CD4-positive, alpha-beta T cell treated with Interleukin-4 for 4 hours (primary cell): ENCODE measurements around the gene TP53TG3D.
"Not testable (repeated sequence)": the region's sequence is repeated elsewhere in the genome, so short reads cannot be mapped to it uniquely, and the experiment has no call there.

Source experiments
- DNase-seq: peaks from one replicate; pipeline ENCODE4 v3.0.0-alpha.2; 2020

Gene TP53TG3D

GRCh38 chr16:32252986-32253385 is at the start of gene TP53TG3D:
TP53TG3D (plus strand) TSS chr16:32253286; CDS start chr16:32253354, 68 bp downstream.
- DNase-seq: not testable (repeated sequence)

GRCh38 chr16:32253507-32253906 is 421 bp downstream of the TP53TG3D start:
- peak; percentile 16 for DNase-seq

GRCh38 chr16:32261526-32261925 is 8.4 kb downstream of the TP53TG3D start:
- not testable (repeated sequence) for DNase-seq

GRCh38 chr16:32263552-32263951 is 10.5 kb downstream of the TP53TG3D start:
- not testable (repeated sequence) for DNase-seq

GRCh38 chr16:32281910-32282309 is 28.8 kb downstream of the TP53TG3D start:
- DNase-seq: not testable (repeated sequence)

- DNase-seq: not testable (repeated sequence)
Measured at GRCh38 chr16:32283024-32283423, 29.9 kb downstream of the TP53TG3D start.

GRCh38 chr16:32283917-32284495 is 30.9 kb downstream of the TP53TG3D start:
- not testable (repeated sequence) for DNase-seq

GRCh38 chr16:32284800-32285796 is 32.0 kb downstream of the TP53TG3D start:
- not testable (repeated sequence) for DNase-seq

GRCh38 chr16:32286193-32286592 is 33.1 kb downstream of the TP53TG3D start:
- DNase-seq: not testable (repeated sequence)

GRCh38 chr16:32287743-32288142 is 34.7 kb downstream of the TP53TG3D start:
- DNase-seq: not testable (repeated sequence)

- not testable (repeated sequence) for DNase-seq
Measured at GRCh38 chr16:32289197-32289596, 36.1 kb downstream of the TP53TG3D start.

GRCh38 chr16:32302776-32303175 is 49.7 kb downstream of the TP53TG3D start:
- DNase-seq: not testable (repeated sequence)
